Duodenal mucosa (tissue), 2 donors: ENCODE data around the gene PIGS.

Experiments used
- H3K27ac ChIP-seq: one replicate; pipeline ENCODE4 v1.7.0; 2013; ENCODE audit warnings: low read depth, low read length
- H3K27me3 ChIP-seq, 2 donors: one replicate each; pipeline ENCODE4 v1.7.0; 2013; ENCODE audit warnings: low read length in 2 of 2, control low read depth in 1 of 2; ENCODE audit not compliant: insufficient read depth in 2 of 2, control insufficient read depth in 1 of 2
- H3K36me3 ChIP-seq, 2 donors: one replicate each; pipeline ENCODE4 v1.7.0; 2013; ENCODE audit warnings: low read length in 2 of 2, control low read depth in 1 of 2; ENCODE audit not compliant: insufficient read depth in 2 of 2, control insufficient read depth in 1 of 2
- H3K4me1 ChIP-seq, 2 donors: one replicate each; pipeline ENCODE4 v1.7.0; 2013; ENCODE audit warnings: low read length in 2 of 2, control low read depth in 1 of 2; ENCODE audit not compliant: insufficient read depth in 2 of 2, control insufficient read depth in 1 of 2
- H3K4me3 ChIP-seq, 2 donors: one replicate each; pipeline ENCODE4 v1.7.0; 2013; ENCODE audit warnings: low read length in 2 of 2, low read depth in 1 of 2
- H3K9ac ChIP-seq, 2 donors: one replicate each; pipeline ENCODE4 v1.7.0; 2013; ENCODE audit warnings: low read length in 2 of 2, low read depth in 1 of 2
- H3K9me3 ChIP-seq, 2 donors: one replicate each; pipeline ENCODE4 v1.7.0; 2013; ENCODE audit warnings: low read length in 2 of 2, control low read depth in 1 of 2; ENCODE audit not compliant: control insufficient read depth in 1 of 2

Gene PIGS

DNA sequence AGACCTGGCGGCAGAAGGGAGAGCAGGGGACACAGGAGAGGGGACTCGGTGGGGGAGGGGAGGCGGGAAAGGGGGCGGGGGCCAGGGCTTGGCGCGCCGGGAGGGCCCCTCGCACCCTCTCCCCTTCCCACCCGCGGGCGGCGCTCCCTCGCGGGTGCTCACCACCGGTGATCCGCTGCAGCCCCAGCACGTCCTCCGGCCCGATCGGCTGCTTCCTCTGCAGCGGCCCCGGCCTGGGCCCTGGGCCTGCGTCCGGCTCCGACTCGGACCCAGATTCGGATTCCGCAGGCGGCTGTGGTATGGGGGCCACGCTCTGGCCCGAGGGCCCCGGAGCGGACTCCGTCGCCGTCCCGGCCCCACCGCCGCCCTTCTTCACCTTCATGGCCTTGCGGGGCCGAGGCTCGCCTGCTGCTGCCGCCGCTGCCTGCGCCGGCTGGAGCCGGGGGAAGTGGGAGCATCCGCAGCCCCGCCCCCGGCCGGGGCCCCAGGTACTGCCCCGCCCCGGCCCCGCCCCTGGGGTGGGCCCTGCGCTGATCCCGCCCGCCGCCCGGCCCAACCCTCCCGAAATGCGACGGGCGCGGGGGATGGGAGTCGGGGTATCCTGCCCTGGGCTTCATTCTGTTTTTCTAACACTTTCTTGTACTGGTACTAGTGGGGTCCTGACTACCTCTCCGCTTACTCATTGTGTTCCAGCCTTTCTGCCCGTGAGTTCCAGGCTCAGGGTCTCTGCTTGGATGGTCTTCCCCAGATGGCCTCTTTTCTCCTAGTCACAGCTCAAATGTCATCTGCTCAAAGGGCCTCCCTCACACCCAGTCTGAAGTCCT lies 18.9 kb downstream of the PIGS start, which contains the start of gene UNC119:
UNC119 (minus strand) TSS at position 449 of the 824 bp plus-strand sequence; CDS start at position 382, 67 bp downstream.
- peaks cover 25 to 27% of the 10 kb centered on the region in 2 donors for H3K4me1 ChIP-seq
- peaks cover 30 to 48% of the 10 kb centered on the region in 2 donors for H3K36me3 ChIP-seq
- H3K9me3 ChIP-seq: no peaks in the 10 kb centered on the region
- peak within 1 kb of the TSS; percentile 16 to 63 for H3K9ac ChIP-seq
- no peaks in the 10 kb centered on the region for H3K27me3 ChIP-seq
- peak within 1 kb of the TSS; percentile 50 to 75 for H3K4me3 ChIP-seq
- H3K27ac ChIP-seq: no peak within 1 kb of the TSS

DNA sequence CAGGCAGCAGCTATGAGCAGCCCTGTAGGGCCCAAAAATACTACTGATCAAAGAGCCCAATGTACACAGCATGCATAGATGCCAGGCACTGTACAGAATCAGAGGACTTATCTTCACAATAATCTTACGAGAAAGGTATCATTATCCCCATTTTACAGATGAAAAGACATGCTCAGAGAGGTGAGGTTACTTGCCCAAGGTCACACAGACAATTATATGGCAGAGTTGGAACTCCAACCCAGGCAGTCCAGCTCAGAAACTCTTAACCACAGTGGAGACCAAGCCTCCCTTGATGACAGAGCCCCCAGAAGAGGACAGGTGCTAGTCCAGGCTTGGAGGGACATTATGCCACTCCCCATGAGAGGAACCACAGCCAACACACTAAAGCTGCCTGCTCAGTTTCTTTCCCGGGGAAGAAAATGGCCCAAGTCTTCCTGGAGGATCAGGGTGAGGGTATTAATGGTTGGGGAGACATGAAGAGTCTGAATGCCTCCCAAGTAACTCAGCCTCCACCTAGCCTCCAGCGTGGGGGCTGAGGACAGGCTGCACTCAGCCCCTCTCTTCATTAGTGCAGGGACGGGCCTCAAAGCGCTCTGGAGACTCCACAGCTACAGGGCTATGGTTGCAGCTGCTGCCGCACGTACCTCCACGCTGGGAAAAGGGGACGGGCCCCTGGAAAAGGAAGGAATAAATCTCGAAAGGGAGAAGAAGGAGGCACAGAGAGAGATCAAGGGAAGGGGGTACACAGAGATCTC lies 19.7 kb downstream of the PIGS start:
- peaks cover 23 to 48% of the 10 kb centered on the region in 2 donors for H3K36me3 ChIP-seq
- no peaks in the 10 kb centered on the region for H3K9me3 ChIP-seq
- peak overlapping the region; percentile 16 to 47 for H3K9ac ChIP-seq
- H3K4me1 ChIP-seq: peaks cover 25 to 27% of the 10 kb centered on the region in 2 donors
- no peaks in the 10 kb centered on the region for H3K27me3 ChIP-seq
- peak overlapping the region; percentile 50 to 75 for H3K4me3 ChIP-seq
- H3K27ac ChIP-seq: no peak overlapping the region

DNA sequence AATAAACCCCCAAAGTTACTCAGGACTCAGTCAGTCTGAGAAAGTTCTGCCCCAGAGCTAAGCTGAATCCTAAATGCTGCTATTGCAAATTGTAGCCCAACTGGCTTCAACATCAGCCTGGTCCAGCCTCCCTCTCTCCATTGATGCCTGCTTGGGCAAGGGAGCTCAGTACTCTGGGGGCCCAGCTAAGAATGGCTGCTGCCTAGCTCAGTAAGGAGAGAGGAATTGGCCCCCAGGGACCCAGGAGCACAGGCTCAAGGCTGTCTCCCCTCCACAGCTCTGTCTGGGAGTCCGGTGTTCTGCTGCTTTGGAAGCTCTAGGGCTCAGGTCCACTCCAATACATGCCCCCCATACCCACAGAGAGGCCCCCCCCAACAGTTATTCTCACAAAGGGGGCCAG lies 20.5 kb downstream of the PIGS start:
- Histone ChIP-seq H3K36me3 (peaks cover 16 to 43% of the 10 kb centered on the region in 2 donors), H3K9ac (no peak overlapping the region), H3K4me1 (peaks cover 25 to 27% of the 10 kb centered on the region in 2 donors), H3K27me3 (no peaks in the 10 kb centered on the region), H3K27ac (no peak overlapping the region), H3K4me3 (peak overlapping the region in 1 of 2 donors; percentile 75), H3K9me3 (no peaks in the 10 kb centered on the region)

DNA sequence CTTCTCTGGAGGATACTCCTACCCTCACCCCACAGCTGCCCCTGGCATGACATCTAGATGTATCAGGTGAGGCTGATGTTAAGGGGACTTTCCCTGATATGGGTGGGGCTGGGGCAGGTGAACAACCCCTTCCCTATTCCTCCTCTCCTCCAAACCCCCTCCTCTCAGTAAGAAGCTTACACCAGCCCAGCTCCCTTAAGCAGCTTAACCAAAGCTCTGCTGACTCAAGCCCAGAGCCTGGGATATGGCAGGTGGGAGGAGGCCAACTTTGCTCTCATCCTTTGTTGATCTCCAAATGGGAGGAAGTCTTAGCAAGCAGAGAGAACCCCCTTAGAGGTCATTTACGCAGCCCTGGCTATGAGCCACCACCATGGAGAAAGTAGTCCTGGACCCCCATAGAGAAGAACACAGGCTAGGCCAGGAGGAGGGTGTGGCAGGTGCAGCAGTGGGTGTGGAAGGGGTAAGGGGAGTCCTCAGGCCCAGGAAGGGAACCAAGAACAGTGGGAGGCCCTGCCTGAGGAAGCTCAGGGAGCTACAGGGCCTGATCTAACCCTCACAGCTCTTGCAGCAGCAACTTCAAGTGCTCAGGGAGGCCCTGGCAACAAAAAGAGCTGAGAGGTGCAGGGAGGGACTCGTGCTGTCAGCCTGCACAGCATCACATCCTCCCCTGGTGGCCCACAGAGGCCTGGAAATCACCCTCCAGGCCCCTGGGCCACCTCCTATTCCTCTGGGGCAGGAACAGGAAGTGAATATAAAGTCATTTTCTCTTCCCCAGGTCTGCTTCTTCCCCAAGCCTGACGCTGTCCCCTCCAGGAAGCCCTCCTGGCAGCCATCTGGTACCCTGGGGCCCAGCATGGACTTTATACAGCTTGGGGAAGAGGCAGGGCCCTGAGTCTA lies 21.8 kb downstream of the PIGS start:
- no peak overlapping the region for H3K9ac ChIP-seq

DNA sequence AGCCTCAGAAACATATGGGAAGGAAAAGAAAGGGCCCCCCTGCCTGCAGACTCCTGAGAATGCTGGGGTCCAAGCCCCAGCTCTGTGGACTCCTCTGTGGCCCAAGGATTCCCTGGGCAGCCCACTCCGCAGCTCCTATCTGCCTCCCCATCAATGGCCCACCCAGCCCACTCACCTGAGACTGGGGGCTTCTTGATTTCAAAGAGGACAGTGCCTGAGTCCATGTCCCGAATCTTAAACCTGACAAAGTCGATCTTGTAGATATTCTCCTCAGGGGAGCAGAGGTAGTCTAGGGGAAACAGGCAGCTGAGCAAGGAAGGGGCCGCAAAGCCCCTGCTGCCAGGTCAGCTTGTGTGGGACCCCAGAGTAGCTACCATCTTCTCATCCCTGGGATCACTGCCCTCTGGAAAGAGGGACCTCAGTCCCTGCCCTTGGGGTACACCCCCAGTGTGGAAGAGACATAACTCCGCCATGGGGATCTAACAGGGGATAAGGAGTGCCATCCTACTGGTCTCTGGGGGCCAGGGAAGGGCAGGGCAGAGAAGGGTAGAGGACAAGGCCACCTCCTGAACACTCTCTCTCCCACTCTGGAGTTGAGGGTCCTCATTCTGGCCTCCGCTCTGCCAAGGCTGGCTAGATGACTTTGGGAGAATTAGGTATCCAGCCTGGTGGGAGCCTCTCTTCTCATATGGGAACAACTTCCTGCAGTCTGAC lies 22.8 kb downstream of the PIGS start:
- H3K9ac ChIP-seq: no peak overlapping the region
- H3K36me3 ChIP-seq: peaks cover under 1 to 22% of the 10 kb centered on the region in 2 donors
- no peak overlapping the region for H3K27ac ChIP-seq
- H3K4me3 ChIP-seq: no peak overlapping the region
- peaks cover 25 to 27% of the 10 kb centered on the region in 2 donors for H3K4me1 ChIP-seq
- no peaks in the 10 kb centered on the region for H3K27me3 ChIP-seq
- no peaks in the 10 kb centered on the region for H3K9me3 ChIP-seq

More for the DNA sequence above, 21.8 kb downstream of the PIGS start:
- Histone ChIP-seq H3K9me3 (no peaks in the 10 kb centered on the region), H3K36me3 (peaks cover 9 to 31% of the 10 kb centered on the region in 2 donors), H3K27me3 (no peaks in the 10 kb centered on the region), H3K27ac (no peak overlapping the region), H3K4me3 (no peak overlapping the region), H3K4me1 (peaks cover 25 to 27% of the 10 kb centered on the region in 2 donors)

DNA sequence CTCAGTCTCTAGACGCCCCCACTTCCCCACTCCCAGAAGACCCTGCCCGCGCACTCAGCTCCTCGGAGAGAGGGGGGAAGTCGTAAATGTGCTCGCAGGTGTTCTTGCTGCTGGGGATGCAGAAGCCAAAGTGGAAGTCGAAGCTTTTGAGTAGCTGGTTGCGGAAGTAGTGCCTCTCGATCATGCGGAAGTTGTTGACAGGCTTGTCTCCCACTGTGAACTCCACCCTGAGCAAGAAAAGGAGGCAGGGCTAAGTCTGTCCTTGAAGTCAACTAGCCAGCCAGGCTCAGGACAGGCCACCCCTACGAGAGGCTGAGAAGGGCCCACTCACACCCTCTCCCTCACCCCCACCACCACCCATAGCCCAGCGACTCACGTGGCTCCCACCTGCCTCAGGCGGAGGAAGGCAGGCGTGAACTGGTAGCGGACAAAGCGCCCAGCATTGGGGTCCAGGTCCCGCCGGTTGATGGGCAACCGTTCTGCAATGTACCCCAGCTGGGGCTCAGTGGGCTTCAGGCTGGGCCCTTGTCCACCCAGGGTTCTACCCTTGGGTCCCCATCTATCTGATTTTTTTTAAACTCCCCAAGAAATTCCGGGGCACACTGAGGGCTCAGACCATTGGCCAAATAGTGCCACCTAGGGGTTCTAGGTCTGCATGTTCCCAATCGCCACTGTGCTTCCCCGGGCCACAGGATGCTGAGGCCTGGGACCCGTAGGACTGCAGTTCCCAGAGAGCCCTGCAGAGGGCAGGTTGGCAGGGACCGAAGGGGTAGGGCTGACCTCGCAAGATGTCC lies 23.5 kb downstream of the PIGS start:
- peaks cover 25 to 26% of the 10 kb centered on the region in 2 donors for H3K4me1 ChIP-seq
- no peak overlapping the region for H3K4me3 ChIP-seq
- no peak overlapping the region for H3K9ac ChIP-seq
- peaks cover 0 to 14% of the 10 kb centered on the region in 2 donors for H3K36me3 ChIP-seq
- H3K27me3 ChIP-seq: no peaks in the 10 kb centered on the region
- H3K9me3 ChIP-seq: no peaks in the 10 kb centered on the region
- no peak overlapping the region for H3K27ac ChIP-seq

DNA sequence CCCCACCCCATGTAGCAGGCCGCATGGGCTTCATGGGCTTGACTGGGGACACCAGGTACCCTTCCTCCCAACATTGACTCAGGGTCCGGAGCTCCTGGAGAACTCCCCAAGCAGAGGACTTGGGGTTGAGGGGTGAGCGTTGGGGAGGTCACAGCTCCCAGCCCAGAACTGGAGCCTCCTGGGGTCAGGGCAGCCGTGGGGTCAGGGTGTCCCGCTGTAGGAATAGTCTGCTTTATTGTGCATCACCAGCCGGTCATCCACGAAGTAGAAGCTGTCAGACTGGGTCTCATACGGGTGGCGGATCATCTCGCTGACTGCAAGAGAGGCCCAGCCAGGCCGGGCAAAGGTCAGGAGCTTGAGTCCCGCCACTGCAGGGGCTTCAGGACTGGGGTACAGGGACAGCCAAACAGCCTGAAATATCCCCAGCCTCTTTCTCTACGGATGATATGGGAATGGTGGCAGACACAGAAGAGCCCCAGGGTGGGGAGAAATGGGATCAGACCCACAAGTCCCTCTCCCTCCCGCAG lies 24.2 kb downstream of the PIGS start:
- peaks cover 0 to 14% of the 10 kb centered on the region in 2 donors for H3K36me3 ChIP-seq
- no peak overlapping the region for H3K4me3 ChIP-seq
- H3K9me3 ChIP-seq: no peaks in the 10 kb centered on the region
- H3K27ac ChIP-seq: no peak overlapping the region
- no peaks in the 10 kb centered on the region for H3K27me3 ChIP-seq
- no peak overlapping the region for H3K9ac ChIP-seq
- H3K4me1 ChIP-seq: peaks cover 23 to 25% of the 10 kb centered on the region in 2 donors

DNA sequence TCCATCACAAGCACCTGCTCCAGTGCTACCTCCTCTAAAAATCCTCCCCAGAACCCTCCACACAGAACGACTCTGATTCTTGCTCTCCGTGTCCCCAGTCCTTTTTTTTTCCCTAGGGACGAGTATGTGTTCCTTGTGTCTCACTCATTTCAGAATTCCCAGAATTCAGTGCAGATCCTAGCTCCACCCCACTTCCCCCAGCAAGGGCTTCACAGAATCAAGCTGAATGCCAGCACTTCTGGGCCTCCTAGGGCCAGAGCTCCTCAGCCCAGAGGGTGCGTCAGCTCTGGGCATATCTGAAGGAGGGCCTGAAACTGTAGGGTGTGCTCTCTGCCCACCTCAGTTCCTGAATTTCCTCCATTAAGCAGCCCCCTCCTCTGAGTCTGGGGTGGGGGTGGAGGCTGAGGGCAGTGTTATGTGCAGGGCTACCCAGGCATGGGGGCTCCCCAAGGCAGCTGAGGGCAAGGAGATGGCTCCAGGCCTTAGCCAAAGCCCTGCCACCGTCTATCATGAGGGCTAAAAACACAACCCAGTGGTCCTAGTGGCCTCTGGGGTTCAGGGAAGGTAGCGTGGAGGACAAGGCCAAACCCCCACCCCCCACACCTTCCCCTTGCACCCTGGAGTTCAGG lies 25.4 kb downstream of the PIGS start:
- Histone ChIP-seq H3K9me3 (no peaks in the 10 kb centered on the region), H3K27me3 (no peaks in the 10 kb centered on the region), H3K4me3 (no peak overlapping the region), H3K36me3 (peaks cover 0 to 14% of the 10 kb centered on the region in 2 donors), H3K9ac (no peak overlapping the region), H3K4me1 (peaks cover 14 to 16% of the 10 kb centered on the region in 2 donors), H3K27ac (no peak overlapping the region)
